ENCODE data around the gene OR8B8. TPM values are rescaled to one million over a fixed set of nuclear protein-coding genes. Genes with fewer than 3 reads are reported as not detected.

Gene OR8B8, protein sequence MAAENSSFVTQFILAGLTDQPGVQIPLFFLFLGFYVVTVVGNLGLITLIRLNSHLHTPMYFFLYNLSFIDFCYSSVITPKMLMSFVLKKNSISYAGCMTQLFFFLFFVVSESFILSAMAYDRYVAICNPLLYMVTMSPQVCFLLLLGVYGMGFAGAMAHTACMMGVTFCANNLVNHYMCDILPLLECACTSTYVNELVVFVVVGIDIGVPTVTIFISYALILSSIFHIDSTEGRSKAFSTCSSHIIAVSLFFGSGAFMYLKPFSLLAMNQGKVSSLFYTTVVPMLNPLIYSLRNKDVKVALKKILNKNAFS
- not detected for polyA plus RNA-seq

DNA sequence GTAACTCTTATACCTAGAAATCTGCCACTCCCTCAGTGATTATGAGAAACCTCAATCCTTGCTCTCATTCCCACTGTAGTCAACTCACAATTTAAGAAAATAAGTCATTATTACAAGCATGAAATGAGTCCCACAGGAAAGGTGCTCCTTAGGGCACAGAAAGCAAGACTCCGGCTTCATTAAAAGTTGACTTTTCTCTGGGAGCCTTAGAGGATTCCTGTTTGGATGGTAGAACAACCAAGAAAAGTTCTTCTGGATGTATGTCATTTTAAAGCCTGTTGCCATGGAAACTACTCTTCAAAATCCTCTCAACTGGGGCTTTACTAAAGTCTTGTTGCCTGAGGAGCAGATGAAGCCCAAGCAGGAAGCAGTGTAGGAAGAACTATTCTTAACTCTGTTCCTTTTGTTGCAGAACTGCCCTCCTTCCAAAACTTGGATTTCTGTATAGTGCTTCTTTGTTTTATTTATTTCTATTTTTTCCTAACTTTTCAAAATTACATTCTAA lies at the start of gene OR8B8:
Gene OR8B8 (minus strand): TSS at position 51 of the 505 bp plus-strand sequence. CDS start 4,611 bp downstream, outside the sequence.
- Histone ChIP-seq H3K4me1 (ENCODE audit: control insufficient read depth in 2 of 2, insufficient read depth in 2 of 2, low read length in 1 of 2) (no peaks in the 10 kb centered on the region), H3K4me3 (ENCODE audit: low read depth in 1 of 2, low read length in 2 of 2) (no peak within 1 kb of the TSS), H3K36me3 (ENCODE audit: control insufficient read depth in 2 of 2, insufficient read depth in 2 of 2, low read length in 1 of 2) (no peaks in the 10 kb centered on the region), H3K27me3 (ENCODE audit: control insufficient read depth in 1 of 2, insufficient read depth in 2 of 2, low read length in 2 of 2) (no peaks in the 10 kb centered on the region), H3K9me3 (ENCODE audit: control insufficient read depth in 2 of 2, insufficient read depth in 1 of 2, low read depth in 1 of 2, low read length in 1 of 2) (no peaks in the 10 kb centered on the region), H3K27ac (ENCODE audit: low read depth in 2 of 2, low read length in 1 of 2) (no peak within 1 kb of the TSS)
- WGBS, 2 donors = 95 to 100% methylated on average over 1 of the region's 1 CpG

DNA sequence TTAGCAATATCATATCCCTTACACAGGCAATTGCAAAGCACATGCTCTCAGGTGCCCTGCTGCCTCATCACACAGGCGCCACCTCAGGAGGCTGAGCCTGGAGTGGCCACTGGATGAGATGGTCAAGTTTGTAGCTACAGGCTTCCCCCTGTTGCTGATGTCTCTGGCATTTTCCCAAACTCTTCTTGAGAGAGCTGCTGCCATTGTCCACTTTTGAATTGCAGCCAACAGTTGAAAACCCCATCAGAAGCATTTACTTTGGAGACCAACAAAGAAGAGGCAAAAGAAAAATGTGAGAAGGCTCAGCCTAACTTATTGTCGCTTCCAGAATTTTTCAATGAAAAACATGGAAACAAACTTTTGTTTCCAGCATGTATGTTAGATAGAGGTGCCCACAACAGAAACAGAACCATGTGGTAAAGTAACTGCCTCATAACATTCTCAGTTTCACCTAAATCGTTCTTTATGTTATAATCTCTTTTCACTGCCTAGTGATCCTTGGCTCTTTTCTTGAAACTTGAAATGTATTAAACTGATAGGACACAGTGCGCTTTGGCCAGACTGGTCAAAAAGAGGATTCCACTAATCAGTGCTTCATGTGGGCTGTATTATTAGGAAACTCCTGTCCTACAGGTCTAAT lies 47.6 kb upstream of the OR8B8 start:
- no peak overlapping the region for H3K4me3 ChIP-seq (ENCODE audit: low read depth in 1 of 2, low read length in 2 of 2)
- H3K36me3 ChIP-seq (ENCODE audit: control insufficient read depth in 2 of 2, insufficient read depth in 2 of 2, low read length in 1 of 2) = no peaks in the 10 kb centered on the region
- no peaks in the 10 kb centered on the region for H3K27me3 ChIP-seq (ENCODE audit: control insufficient read depth in 1 of 2, insufficient read depth in 2 of 2, low read length in 2 of 2)
- no peak overlapping the region for H3K27ac ChIP-seq (ENCODE audit: low read depth in 2 of 2, low read length in 1 of 2)
- H3K4me1 ChIP-seq (ENCODE audit: control insufficient read depth in 2 of 2, insufficient read depth in 2 of 2, low read length in 1 of 2) = no peaks in the 10 kb centered on the region
- 77 to 90% methylated on average over 4 of the region's 4 CpGs for WGBS, 2 donors
- H3K9me3 ChIP-seq (ENCODE audit: control insufficient read depth in 2 of 2, insufficient read depth in 1 of 2, low read depth in 1 of 2, low read length in 1 of 2) = no peaks in the 10 kb centered on the region

DNA sequence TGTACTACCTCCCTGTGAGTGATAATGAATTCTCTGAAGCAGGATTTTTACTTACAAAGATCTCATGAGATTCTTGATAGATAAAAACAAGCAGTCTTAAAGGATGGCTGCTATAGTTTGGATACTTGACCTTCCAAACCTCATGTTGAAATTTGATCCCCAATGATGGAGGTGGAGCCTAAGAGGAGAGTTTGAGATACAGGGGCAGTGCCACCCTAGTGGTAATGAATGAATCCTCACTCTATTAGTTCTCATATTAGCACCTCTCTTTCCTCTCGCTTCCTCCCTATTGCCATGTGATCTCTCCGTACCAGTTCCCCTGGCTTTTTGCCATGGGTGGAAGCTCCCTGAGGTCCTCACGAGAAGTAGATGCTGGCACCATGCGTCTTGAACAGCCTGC lies 37.9 kb upstream of the OR8B8 start:
- H3K27ac ChIP-seq (ENCODE audit: low read depth in 2 of 2, low read length in 1 of 2) = no peak overlapping the region
- no peaks in the 10 kb centered on the region for H3K36me3 ChIP-seq (ENCODE audit: control insufficient read depth in 2 of 2, insufficient read depth in 2 of 2, low read length in 1 of 2)
- no peaks in the 10 kb centered on the region for H3K9me3 ChIP-seq (ENCODE audit: control insufficient read depth in 2 of 2, insufficient read depth in 1 of 2, low read depth in 1 of 2, low read length in 1 of 2)
- no peak overlapping the region for H3K4me3 ChIP-seq (ENCODE audit: low read depth in 1 of 2, low read length in 2 of 2)
- WGBS, 2 donors = 47 to 74% methylated on average over 4 of the region's 4 CpGs
- H3K27me3 ChIP-seq (ENCODE audit: control insufficient read depth in 1 of 2, insufficient read depth in 2 of 2, low read length in 2 of 2) = no peaks in the 10 kb centered on the region
- H3K4me1 ChIP-seq (ENCODE audit: control insufficient read depth in 2 of 2, insufficient read depth in 2 of 2, low read length in 1 of 2) = peaks cover 0 to 2% of the 10 kb centered on the region in 2 donors

DNA sequence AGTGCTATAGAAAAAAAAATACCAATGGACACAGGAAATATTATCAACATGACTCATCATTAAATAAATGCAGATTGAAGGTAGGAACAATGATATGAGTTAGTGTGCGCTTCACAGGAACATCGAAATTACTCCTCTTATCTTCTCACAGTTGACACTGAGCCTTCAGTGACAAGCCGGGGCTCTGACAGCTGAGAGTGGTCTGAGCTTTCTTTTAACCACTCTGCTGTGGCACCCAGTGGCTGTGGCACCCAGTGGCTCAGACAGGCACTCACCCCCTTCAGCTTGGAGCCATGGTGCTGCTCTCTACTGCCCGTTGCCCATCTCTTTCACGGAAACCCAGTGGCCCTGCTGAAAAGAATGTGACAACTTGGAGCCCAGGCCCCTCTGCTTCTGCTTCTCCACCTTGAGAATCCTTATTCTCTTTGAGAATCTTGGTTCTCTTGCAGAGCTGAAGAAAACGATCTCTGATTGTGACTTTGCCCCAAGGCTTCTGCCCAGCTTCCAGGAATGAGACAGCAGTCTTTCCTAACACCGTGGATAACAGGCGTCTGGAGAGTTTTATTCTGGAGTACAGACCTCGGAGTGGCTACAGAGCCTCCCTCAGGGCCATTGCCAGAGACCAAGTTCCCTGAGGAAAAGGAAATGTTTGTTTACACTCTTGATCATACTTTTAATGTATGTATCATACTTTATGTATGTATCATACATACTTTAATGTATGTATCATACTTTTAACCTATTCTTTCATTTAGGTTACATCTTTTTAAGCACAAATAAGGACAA lies 37.1 kb upstream of the OR8B8 start:
- Histone ChIP-seq H3K9me3 (ENCODE audit: control insufficient read depth in 2 of 2, insufficient read depth in 1 of 2, low read depth in 1 of 2, low read length in 1 of 2) (no peaks in the 10 kb centered on the region), H3K4me1 (ENCODE audit: control insufficient read depth in 2 of 2, insufficient read depth in 2 of 2, low read length in 1 of 2) (peaks cover 0 to 2% of the 10 kb centered on the region in 2 donors), H3K27ac (ENCODE audit: low read depth in 2 of 2, low read length in 1 of 2) (no peak overlapping the region), H3K4me3 (ENCODE audit: low read depth in 1 of 2, low read length in 2 of 2) (no peak overlapping the region), H3K36me3 (ENCODE audit: control insufficient read depth in 2 of 2, insufficient read depth in 2 of 2, low read length in 1 of 2) (no peaks in the 10 kb centered on the region), H3K27me3 (ENCODE audit: control insufficient read depth in 1 of 2, insufficient read depth in 2 of 2, low read length in 2 of 2) (no peaks in the 10 kb centered on the region)
- 66 to 70% methylated on average over 9 of the region's 9 CpGs for WGBS, 2 donors

DNA sequence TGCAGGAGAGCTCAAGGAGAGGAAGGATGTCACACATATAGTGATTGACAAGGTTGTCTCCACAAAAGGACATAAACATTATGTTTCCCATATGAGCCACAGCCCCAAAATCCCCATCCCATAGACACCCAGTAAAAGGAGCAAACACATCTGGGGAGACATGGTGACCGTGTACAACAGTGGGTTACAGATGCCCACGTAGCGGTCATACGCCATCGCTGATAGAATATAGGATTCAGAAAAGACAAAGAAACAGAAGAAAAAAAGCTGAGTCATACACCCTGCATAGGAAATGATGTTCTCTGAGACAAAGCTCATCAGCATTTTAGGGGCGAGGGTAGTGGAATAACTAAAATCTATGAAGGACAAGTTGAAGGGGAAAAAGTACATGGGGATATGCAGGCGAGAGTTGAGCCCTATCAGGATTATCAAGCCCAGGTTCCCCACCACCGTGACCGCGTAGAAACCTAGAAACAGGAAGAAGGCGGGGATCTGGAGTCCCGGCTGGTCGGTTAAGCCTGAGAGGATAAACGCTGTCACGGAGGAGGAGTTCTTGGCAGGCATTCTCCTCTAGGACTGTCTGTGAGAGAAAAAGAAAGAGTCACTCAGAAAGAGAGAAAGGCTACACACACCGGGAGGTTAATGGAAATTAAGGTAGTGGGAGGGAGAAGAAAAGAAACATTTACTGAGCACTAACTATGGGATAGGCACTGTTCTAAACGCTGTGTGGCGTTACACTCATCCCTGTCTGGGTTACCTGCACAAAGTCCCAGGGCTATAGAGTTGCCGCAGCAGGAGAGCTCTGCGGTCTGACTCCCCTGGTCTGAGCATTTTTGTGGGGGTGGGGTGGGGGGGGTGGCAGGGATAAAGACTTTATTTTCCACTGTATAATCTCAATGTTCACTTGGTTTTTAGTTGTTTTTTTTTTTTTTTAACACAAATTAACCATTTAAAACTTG lies 36.1 kb upstream of the OR8B8 start:
- Histone ChIP-seq H3K36me3 (ENCODE audit: control insufficient read depth in 2 of 2, insufficient read depth in 2 of 2, low read length in 1 of 2) (no peaks in the 10 kb centered on the region), H3K9me3 (ENCODE audit: control insufficient read depth in 2 of 2, insufficient read depth in 1 of 2, low read depth in 1 of 2, low read length in 1 of 2) (no peaks in the 10 kb centered on the region), H3K4me3 (ENCODE audit: low read depth in 1 of 2, low read length in 2 of 2) (peak overlapping the region in 1 of 2 donors; percentile 7), H3K27me3 (ENCODE audit: control insufficient read depth in 1 of 2, insufficient read depth in 2 of 2, low read length in 2 of 2) (no peaks in the 10 kb centered on the region), H3K27ac (ENCODE audit: low read depth in 2 of 2, low read length in 1 of 2) (no peak overlapping the region), H3K4me1 (ENCODE audit: control insufficient read depth in 2 of 2, insufficient read depth in 2 of 2, low read length in 1 of 2) (peaks cover 0 to 2% of the 10 kb centered on the region in 2 donors)
- WGBS, 2 donors = 28 to 30% methylated on average over 20 of the region's 20 CpGs

DNA sequence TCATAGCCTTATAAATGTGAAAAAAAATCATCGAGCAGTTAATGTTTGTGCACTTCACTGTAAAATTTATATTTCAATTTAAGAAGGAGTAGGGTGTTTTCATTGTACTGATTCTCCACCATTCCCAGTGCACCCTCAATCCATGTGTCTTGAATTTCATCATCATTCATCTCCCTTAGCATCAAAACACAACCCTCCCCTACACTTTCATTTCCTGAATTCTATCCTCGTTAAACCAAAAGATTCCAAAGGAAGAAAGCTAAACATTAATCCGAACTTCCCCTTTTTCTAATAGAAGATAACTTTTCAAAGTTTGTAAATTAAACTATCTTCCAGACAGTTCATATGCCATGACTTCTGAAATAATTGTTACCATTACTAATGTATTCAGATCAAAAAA lies 34.1 kb upstream of the OR8B8 start:
- 71 to 78% methylated on average over 3 of the region's 3 CpGs for WGBS, 2 donors
- Histone ChIP-seq H3K27me3 (ENCODE audit: control insufficient read depth in 1 of 2, insufficient read depth in 2 of 2, low read length in 2 of 2) (no peaks in the 10 kb centered on the region), H3K4me1 (ENCODE audit: control insufficient read depth in 2 of 2, insufficient read depth in 2 of 2, low read length in 1 of 2) (peaks cover 0 to 2% of the 10 kb centered on the region in 2 donors), H3K27ac (ENCODE audit: low read depth in 2 of 2, low read length in 1 of 2) (no peak overlapping the region), H3K36me3 (ENCODE audit: control insufficient read depth in 2 of 2, insufficient read depth in 2 of 2, low read length in 1 of 2) (no peaks in the 10 kb centered on the region), H3K9me3 (ENCODE audit: control insufficient read depth in 2 of 2, insufficient read depth in 1 of 2, low read depth in 1 of 2, low read length in 1 of 2) (no peaks in the 10 kb centered on the region), H3K4me3 (ENCODE audit: low read depth in 1 of 2, low read length in 2 of 2) (no peak overlapping the region)

DNA sequence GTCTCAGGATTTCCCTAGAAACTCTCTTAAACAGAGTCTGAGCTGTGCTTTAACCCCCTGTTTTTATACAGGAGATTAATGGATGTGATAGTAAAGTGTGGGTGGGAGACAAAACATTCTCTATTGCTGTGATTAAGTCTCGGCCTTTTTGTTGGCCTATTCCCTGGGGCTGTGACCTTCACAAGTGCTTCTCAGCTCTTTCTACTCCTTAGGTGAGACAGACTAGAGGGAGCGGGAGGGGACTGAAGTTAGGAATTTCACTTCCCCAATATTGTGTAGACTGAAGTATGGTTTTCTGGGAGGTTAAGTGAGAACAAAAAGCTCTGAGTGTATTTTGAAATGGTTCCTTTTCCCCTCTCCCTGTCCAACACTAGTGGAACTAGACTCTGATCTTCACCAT lies 29.8 kb upstream of the OR8B8 start:
- 56% methylated on average over 2 of the region's 2 CpGs for WGBS, 2 donors
- Histone ChIP-seq H3K36me3 (ENCODE audit: control insufficient read depth in 2 of 2, insufficient read depth in 2 of 2, low read length in 1 of 2) (no peaks in the 10 kb centered on the region), H3K9me3 (ENCODE audit: control insufficient read depth in 2 of 2, insufficient read depth in 1 of 2, low read depth in 1 of 2, low read length in 1 of 2) (no peaks in the 10 kb centered on the region), H3K27ac (ENCODE audit: low read depth in 2 of 2, low read length in 1 of 2) (no peak overlapping the region), H3K4me1 (ENCODE audit: control insufficient read depth in 2 of 2, insufficient read depth in 2 of 2, low read length in 1 of 2) (no peaks in the 10 kb centered on the region), H3K4me3 (ENCODE audit: low read depth in 1 of 2, low read length in 2 of 2) (no peak overlapping the region), H3K27me3 (ENCODE audit: control insufficient read depth in 1 of 2, insufficient read depth in 2 of 2, low read length in 2 of 2) (no peaks in the 10 kb centered on the region)

DNA sequence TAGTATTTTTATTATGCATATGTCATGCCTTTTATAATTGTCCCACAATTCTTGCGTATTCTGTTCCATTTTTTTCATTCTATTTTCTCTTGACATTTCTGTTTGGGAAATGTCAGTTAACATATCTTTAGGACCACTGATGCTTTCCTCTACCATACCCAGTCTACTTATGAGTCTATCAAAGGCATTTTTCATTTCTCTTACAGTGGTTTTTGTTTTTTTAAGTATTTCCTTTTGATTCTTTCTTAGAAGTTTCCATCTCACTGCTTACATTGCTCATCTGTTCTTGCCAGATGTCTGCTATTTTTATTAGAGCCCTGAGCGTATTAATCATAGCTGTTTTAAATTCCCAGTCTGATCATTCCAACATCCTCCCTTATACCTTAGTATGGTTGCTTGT lies 29.3 kb upstream of the OR8B8 start:
- H3K4me3 ChIP-seq (ENCODE audit: low read depth in 1 of 2, low read length in 2 of 2) = no peak overlapping the region
- 88 to 93% methylated on average over 2 of the region's 2 CpGs for WGBS, 2 donors
- no peaks in the 10 kb centered on the region for H3K4me1 ChIP-seq (ENCODE audit: control insufficient read depth in 2 of 2, insufficient read depth in 2 of 2, low read length in 1 of 2)
- no peaks in the 10 kb centered on the region for H3K27me3 ChIP-seq (ENCODE audit: control insufficient read depth in 1 of 2, insufficient read depth in 2 of 2, low read length in 2 of 2)
- H3K36me3 ChIP-seq (ENCODE audit: control insufficient read depth in 2 of 2, insufficient read depth in 2 of 2, low read length in 1 of 2) = no peaks in the 10 kb centered on the region
- H3K9me3 ChIP-seq (ENCODE audit: control insufficient read depth in 2 of 2, insufficient read depth in 1 of 2, low read depth in 1 of 2, low read length in 1 of 2) = no peaks in the 10 kb centered on the region
- no peak overlapping the region for H3K27ac ChIP-seq (ENCODE audit: low read depth in 2 of 2, low read length in 1 of 2)

DNA sequence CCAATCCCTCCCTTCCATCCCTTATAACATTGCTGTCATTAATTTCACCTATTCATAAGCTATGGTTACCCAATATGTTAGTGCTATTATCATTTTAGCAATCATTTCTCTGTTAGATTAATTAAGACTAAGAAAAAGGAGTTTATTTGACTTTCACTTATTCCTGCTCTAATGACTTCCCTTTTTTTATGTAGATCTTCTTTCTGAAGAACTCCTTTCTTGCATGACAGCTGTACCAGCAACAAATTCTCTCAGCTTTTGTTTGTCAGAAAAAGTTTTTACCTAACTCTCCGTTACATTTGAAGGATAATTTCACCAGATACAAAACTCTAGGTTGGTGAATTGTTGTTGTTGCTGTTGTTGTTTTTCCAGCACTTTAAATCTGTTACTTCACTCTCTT lies 28.6 kb upstream of the OR8B8 start:
- Histone ChIP-seq H3K4me3 (ENCODE audit: low read depth in 1 of 2, low read length in 2 of 2) (no peak overlapping the region), H3K4me1 (ENCODE audit: control insufficient read depth in 2 of 2, insufficient read depth in 2 of 2, low read length in 1 of 2) (no peaks in the 10 kb centered on the region), H3K27me3 (ENCODE audit: control insufficient read depth in 1 of 2, insufficient read depth in 2 of 2, low read length in 2 of 2) (peaks cover 0 to 2% of the 10 kb centered on the region in 2 donors), H3K36me3 (ENCODE audit: control insufficient read depth in 2 of 2, insufficient read depth in 2 of 2, low read length in 1 of 2) (no peaks in the 10 kb centered on the region), H3K9me3 (ENCODE audit: control insufficient read depth in 2 of 2, insufficient read depth in 1 of 2, low read depth in 1 of 2, low read length in 1 of 2) (no peaks in the 10 kb centered on the region), H3K27ac (ENCODE audit: low read depth in 2 of 2, low read length in 1 of 2) (no peak overlapping the region)
- 59 to 63% methylated on average over 1 of the region's 1 CpG for WGBS, 2 donors
